ENCODE data around the gene MYT1.

MYT1 gene

GRCh38 chr20:64196309-64196708 lies 32.1 kb downstream of the MYT1 start:
- no peak for DNase-seq

- DNase-seq = no peak
Measured at GRCh38 chr20:64196847-64197306, 32.6 kb downstream of the MYT1 start.

GRCh38 chr20:64198347-64198746 lies 34.1 kb downstream of the MYT1 start:
- no peak for DNase-seq

GRCh38 chr20:64199395-64199794 lies 35.1 kb downstream of the MYT1 start:
- DNase-seq = no peak

- no peak for DNase-seq
Measured at GRCh38 chr20:64200740-64201139, 36.5 kb downstream of the MYT1 start.

- DNase-seq = no peak
Measured at GRCh38 chr20:64201653-64202052, 37.4 kb downstream of the MYT1 start.

GRCh38 chr20:64203037-64203777 lies 39.0 kb downstream of the MYT1 start:
- no peak for DNase-seq

GRCh38 chr20:64205611-64206026 lies 41.4 kb downstream of the MYT1 start:
- no peak for DNase-seq

GRCh38 chr20:64206614-64207013 lies 42.4 kb downstream of the MYT1 start:
- DNase-seq = no peak

- DNase-seq = no peak
Measured at GRCh38 chr20:64207641-64208590, 43.7 kb downstream of the MYT1 start.

GRCh38 chr20:64209148-64209547 lies 44.9 kb downstream of the MYT1 start:
- no peak for DNase-seq

GRCh38 chr20:64210656-64211369 lies 46.6 kb downstream of the MYT1 start:
- DNase-seq = no peak

- no peak for DNase-seq
Measured at GRCh38 chr20:64211874-64212658, 47.8 kb downstream of the MYT1 start.

GRCh38 chr20:64212755-64213154 lies 48.5 kb downstream of the MYT1 start:
- no peak for DNase-seq

GRCh38 chr20:64214113-64214512 lies 49.9 kb downstream of the MYT1 start:
- no peak for DNase-seq

- no peak for DNase-seq
Measured at GRCh38 chr20:64214952-64215351, 50.7 kb downstream of the MYT1 start.

- no peak for DNase-seq
Measured at GRCh38 chr20:64216036-64216435, 51.8 kb downstream of the MYT1 start.

GRCh38 chr20:64216910-64217309 lies 52.7 kb downstream of the MYT1 start:
- no peak for DNase-seq

GRCh38 chr20:64217539-64218221 lies 53.4 kb downstream of the MYT1 start:
- no peak for DNase-seq

- DNase-seq = no peak
Measured at GRCh38 chr20:64219202-64219601, 55.0 kb downstream of the MYT1 start.

- no peak for DNase-seq
Measured at GRCh38 chr20:64219730-64220129, 55.5 kb downstream of the MYT1 start.

- no peak for DNase-seq
Measured at GRCh38 chr20:64220420-64220819, 56.2 kb downstream of the MYT1 start.

Measured in NCI-H2107 (cell line).